KMS-11 (cell line): ENCODE measurements around the gene CAPN14.

Experiments used
- H2AFZ ChIP-seq: fragments of 200-600 bp; sonication (generic); 2 replicates; pipeline ENCODE4 v1.6.1; 2016; ENCODE audit warnings: antibody characterized with exemption, mixed run types, low read depth
- H3K27ac ChIP-seq: fragments of 200-600 bp; sonication (generic); 2 replicates; pipeline ENCODE4 v1.6.1; 2016; ENCODE audit warnings: mild to moderate bottlenecking, mixed run types
- H3K27me3 ChIP-seq: fragments of 200-600 bp; sonication (generic); 2 replicates; pipeline ENCODE4 v1.6.1; 2017; ENCODE audit warnings: mild to moderate bottlenecking, low read depth, mixed run types, moderate library complexity; ENCODE audit not compliant: insufficient read depth
- H3K36me3 ChIP-seq: fragments of 200-600 bp; sonication (generic); 2 replicates; pipeline ENCODE4 v1.6.1; 2017; ENCODE audit warnings: mild to moderate bottlenecking, mixed run types; ENCODE audit not compliant: insufficient read depth
- H3K4me1 ChIP-seq: fragments of 200-600 bp; sonication (generic); 2 replicates; pipeline ENCODE4 v1.6.1; 2016; ENCODE audit warnings: mild to moderate bottlenecking, low read depth, mixed run types; ENCODE audit not compliant: poor library complexity, severe bottlenecking
- H3K4me2 ChIP-seq: fragments of 200-600 bp; sonication (generic); 2 replicates; pipeline ENCODE4 v1.7.0; 2016; ENCODE audit warnings: mild to moderate bottlenecking, mixed run types
- H3K4me3 ChIP-seq: fragments of 200-600 bp; sonication (generic); IDR thresholded peaks from 2 replicates; pipeline ENCODE4 v1.6.1; 2017; ENCODE audit warnings: low read depth, low read length, mixed read lengths; ENCODE audit not compliant: insufficient read depth
- H3K79me2 ChIP-seq: fragments of 200-600 bp; sonication (generic); 2 replicates; pipeline ENCODE4 v1.6.1; 2016; ENCODE audit warnings: low read depth, mixed run types; ENCODE audit not compliant: insufficient read depth
- H3K9ac ChIP-seq: fragments of 200-600 bp; sonication (generic); 2 replicates; pipeline ENCODE4 v1.6.1; 2016; ENCODE audit warnings: mild to moderate bottlenecking, mixed run types
- H4K20me1 ChIP-seq: fragments of 200-600 bp; sonication (generic); 2 replicates; pipeline ENCODE4 v1.6.1; 2016; ENCODE audit warnings: mild to moderate bottlenecking, mixed run types; ENCODE audit not compliant: insufficient read depth
- TF ChIP-seq, protein P1 (sequence below): fragments of 200-600 bp; sonication (generic); conservative IDR thresholded peaks from 2 replicates; pipeline ENCODE4 v1.6.1; 2017; ENCODE audit warnings: low read depth, mild to moderate bottlenecking, antibody characterized with exemption, low read length, moderate library complexity, mixed read lengths

The CAPN14 gene

GRCh38 chr2:31226266-31226665, 9.0 kb upstream of the CAPN14 start:
- no peaks in the 10 kb centered on the region for H3K36me3 ChIP-seq
- TF ChIP-seq, protein P1, sequence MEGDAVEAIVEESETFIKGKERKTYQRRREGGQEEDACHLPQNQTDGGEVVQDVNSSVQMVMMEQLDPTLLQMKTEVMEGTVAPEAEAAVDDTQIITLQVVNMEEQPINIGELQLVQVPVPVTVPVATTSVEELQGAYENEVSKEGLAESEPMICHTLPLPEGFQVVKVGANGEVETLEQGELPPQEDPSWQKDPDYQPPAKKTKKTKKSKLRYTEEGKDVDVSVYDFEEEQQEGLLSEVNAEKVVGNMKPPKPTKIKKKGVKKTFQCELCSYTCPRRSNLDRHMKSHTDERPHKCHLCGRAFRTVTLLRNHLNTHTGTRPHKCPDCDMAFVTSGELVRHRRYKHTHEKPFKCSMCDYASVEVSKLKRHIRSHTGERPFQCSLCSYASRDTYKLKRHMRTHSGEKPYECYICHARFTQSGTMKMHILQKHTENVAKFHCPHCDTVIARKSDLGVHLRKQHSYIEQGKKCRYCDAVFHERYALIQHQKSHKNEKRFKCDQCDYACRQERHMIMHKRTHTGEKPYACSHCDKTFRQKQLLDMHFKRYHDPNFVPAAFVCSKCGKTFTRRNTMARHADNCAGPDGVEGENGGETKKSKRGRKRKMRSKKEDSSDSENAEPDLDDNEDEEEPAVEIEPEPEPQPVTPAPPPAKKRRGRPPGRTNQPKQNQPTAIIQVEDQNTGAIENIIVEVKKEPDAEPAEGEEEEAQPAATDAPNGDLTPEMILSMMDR, result no peak
- no peak overlapping the region for H3K4me3 ChIP-seq
- H3K9ac ChIP-seq, result no peak overlapping the region
- H3K79me2 ChIP-seq, result no peaks in the 10 kb centered on the region
- H3K4me1 ChIP-seq, result no peaks in the 10 kb centered on the region
- no peaks in the 10 kb centered on the region for H4K20me1 ChIP-seq
- no peak overlapping the region for H3K27ac ChIP-seq
- no peak overlapping the region for H2AFZ ChIP-seq
- no peaks in the 10 kb centered on the region for H3K27me3 ChIP-seq
- H3K4me2 ChIP-seq, result no peak overlapping the region

- no peaks in the 10 kb centered on the region for H4K20me1 ChIP-seq
- no peaks in the 10 kb centered on the region for H3K79me2 ChIP-seq
- no peak overlapping the region for H3K4me3 ChIP-seq
- no peaks in the 10 kb centered on the region for H3K27me3 ChIP-seq
- no peaks in the 10 kb centered on the region for H3K36me3 ChIP-seq
- no peak overlapping the region for H3K4me2 ChIP-seq
- TF ChIP-seq, protein P1, result no peak
- no peaks in the 10 kb centered on the region for H3K4me1 ChIP-seq
- H3K27ac ChIP-seq, result no peak overlapping the region
- H2AFZ ChIP-seq, result no peak overlapping the region
- H3K9ac ChIP-seq, result no peak overlapping the region
Observed at GRCh38 chr2:31223749-31224148, 6.4 kb upstream of the CAPN14 start.

DNA sequence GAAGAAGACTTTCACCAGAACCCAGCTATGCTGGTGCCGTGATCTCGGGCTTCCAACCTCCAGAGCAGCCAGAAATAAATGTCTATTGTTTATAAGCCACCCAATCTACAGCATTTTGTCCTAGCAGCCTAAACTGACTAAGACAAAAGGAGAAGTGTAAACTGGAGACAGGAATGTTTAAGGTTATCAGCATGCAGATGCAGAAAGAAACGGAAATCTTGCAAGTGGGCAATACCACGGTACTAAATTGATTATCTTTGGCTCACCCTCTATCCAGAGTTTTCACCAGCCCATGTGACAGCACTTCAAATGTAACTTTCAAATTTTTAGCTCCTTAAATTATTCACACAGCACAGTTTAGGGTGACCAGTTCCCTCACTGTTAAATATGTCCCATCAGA, 5.7 kb upstream of the CAPN14 start:
- no peaks in the 10 kb centered on the region for H3K36me3 ChIP-seq
- H3K4me3 ChIP-seq, result no peak overlapping the region
- TF ChIP-seq, protein P1, result no peak
- H3K9ac ChIP-seq, result no peak overlapping the region
- H3K79me2 ChIP-seq, result no peaks in the 10 kb centered on the region
- no peaks in the 10 kb centered on the region for H3K27me3 ChIP-seq
- peaks cover 1% of the 10 kb centered on the region for H3K4me1 ChIP-seq
- H4K20me1 ChIP-seq, result no peaks in the 10 kb centered on the region
- no peak overlapping the region for H2AFZ ChIP-seq
- H3K4me2 ChIP-seq, result no peak overlapping the region
- H3K27ac ChIP-seq, result no peak overlapping the region

- H3K4me2 ChIP-seq, result no peak overlapping the region
- no peak overlapping the region for H2AFZ ChIP-seq
- H3K36me3 ChIP-seq, result no peaks in the 10 kb centered on the region
- no peaks in the 10 kb centered on the region for H4K20me1 ChIP-seq
- no peak overlapping the region for H3K4me3 ChIP-seq
- H3K4me1 ChIP-seq, result peaks cover 11% of the 10 kb centered on the region
- H3K79me2 ChIP-seq, result no peaks in the 10 kb centered on the region
- H3K27ac ChIP-seq, result no peak overlapping the region
- H3K9ac ChIP-seq, result no peak overlapping the region
- H3K27me3 ChIP-seq, result no peaks in the 10 kb centered on the region
- TF ChIP-seq, protein P1, result no peak
Observed at GRCh38 chr2:31222071-31222470, 4.8 kb upstream of the CAPN14 start.
